Osteoblast (primary cell): ENCODE measurements around the gene PHETA1. TPM values are rescaled to one million over a fixed set of nuclear protein-coding genes. Genes with fewer than 3 reads are reported as not detected.

Experiments
- DNase-seq: peaks from one replicate; pipeline ENCODE4 v3.0.0; 2011; ENCODE audit warnings: low spot score, mixed read lengths; ENCODE audit not compliant: insufficient read length; ENCODE audit errors: missing footprints
- H2AFZ ChIP-seq: 2 replicates; pipeline ENCODE4 v1.6.0; 2011; ENCODE audit warnings: mild to moderate bottlenecking, low read length
- H3K27ac ChIP-seq: 2 replicates; pipeline ENCODE4 v1.5.1; 2011; ENCODE audit warnings: mild to moderate bottlenecking, low read depth, low read length, moderate library complexity
- H3K27me3 ChIP-seq: 2 replicates; pipeline ENCODE4 v1.6.0; 2012; ENCODE audit warnings: mild to moderate bottlenecking, control low read depth, inconsistent platforms, low read length, moderate library complexity; ENCODE audit not compliant: insufficient read depth
- H3K36me3 ChIP-seq: 2 replicates; pipeline ENCODE4 v1.5.1; 2011; ENCODE audit warnings: mild to moderate bottlenecking, low read length, control low read depth, moderate library complexity; ENCODE audit not compliant: insufficient read depth
- H3K4me1 ChIP-seq: 2 replicates; pipeline ENCODE4 v1.5.1; 2011; ENCODE audit warnings: mild to moderate bottlenecking, low read length, control low read depth, moderate library complexity; ENCODE audit not compliant: insufficient read depth
- H3K4me2 ChIP-seq: 2 replicates; pipeline ENCODE4 v1.6.0; 2011; ENCODE audit warnings: mild to moderate bottlenecking, low read length; ENCODE audit not compliant: insufficient read depth
- H3K4me3 ChIP-seq: fragments of 200-600 bp; sonication (generic); 3 replicates; pipeline ENCODE4 v1.5.1; 2012; ENCODE audit warnings: mild to moderate bottlenecking, low read length, inconsistent platforms; ENCODE audit not compliant: insufficient read depth
- H3K79me2 ChIP-seq: 2 replicates; pipeline ENCODE4 v1.6.0; 2012; ENCODE audit warnings: mild to moderate bottlenecking, low read length, control low read depth, inconsistent platforms; ENCODE audit not compliant: insufficient read depth
- H3K9me3 ChIP-seq: 2 replicates; pipeline ENCODE4 v1.5.1; 2011; ENCODE audit warnings: low read depth, low read length, control low read depth
- H4K20me1 ChIP-seq: 2 replicates; pipeline ENCODE4 v1.6.0; 2012; ENCODE audit warnings: mild to moderate bottlenecking, low read length, control low read depth; ENCODE audit not compliant: insufficient read depth
- total RNA-seq: library from RNA; depleted of rRNA; stranded (reverse); fragments of >200 nt; gene quantifications from 2 replicates; pipeline ENCODE4 v1.2.3, GENCODE V29; 2012
- TF ChIP-seq, protein P1 (sequence below): IDR thresholded peaks from 2 replicates; pipeline ENCODE4 v1.5.1; 2011; ENCODE audit warnings: mild to moderate bottlenecking, low read depth, low read length, moderate library complexity; ENCODE audit errors: extremely low read depth

The PHETA1 gene
- total RNA-seq, 1 donor, result 8.3 TPM

- DNase-seq, result peak; percentile 73
- Histone ChIP-seq H3K4me3 (no peak overlapping the region), H2AFZ (no peak overlapping the region), H3K4me2 (no peak overlapping the region), H3K79me2 (no peaks in the 10 kb centered on the region), H3K4me1 (no peaks in the 10 kb centered on the region), H4K20me1 (no peaks in the 10 kb centered on the region), H3K27ac (no peak overlapping the region), H3K27me3 (no peaks in the 10 kb centered on the region), H3K36me3 (no peaks in the 10 kb centered on the region), H3K9me3 (no peaks in the 10 kb centered on the region)
- TF ChIP-seq, protein P1, sequence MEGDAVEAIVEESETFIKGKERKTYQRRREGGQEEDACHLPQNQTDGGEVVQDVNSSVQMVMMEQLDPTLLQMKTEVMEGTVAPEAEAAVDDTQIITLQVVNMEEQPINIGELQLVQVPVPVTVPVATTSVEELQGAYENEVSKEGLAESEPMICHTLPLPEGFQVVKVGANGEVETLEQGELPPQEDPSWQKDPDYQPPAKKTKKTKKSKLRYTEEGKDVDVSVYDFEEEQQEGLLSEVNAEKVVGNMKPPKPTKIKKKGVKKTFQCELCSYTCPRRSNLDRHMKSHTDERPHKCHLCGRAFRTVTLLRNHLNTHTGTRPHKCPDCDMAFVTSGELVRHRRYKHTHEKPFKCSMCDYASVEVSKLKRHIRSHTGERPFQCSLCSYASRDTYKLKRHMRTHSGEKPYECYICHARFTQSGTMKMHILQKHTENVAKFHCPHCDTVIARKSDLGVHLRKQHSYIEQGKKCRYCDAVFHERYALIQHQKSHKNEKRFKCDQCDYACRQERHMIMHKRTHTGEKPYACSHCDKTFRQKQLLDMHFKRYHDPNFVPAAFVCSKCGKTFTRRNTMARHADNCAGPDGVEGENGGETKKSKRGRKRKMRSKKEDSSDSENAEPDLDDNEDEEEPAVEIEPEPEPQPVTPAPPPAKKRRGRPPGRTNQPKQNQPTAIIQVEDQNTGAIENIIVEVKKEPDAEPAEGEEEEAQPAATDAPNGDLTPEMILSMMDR, result no peak
Measured at GRCh38 chr12:111354511-111354910, 14.4 kb downstream of the PHETA1 start.

DNA sequence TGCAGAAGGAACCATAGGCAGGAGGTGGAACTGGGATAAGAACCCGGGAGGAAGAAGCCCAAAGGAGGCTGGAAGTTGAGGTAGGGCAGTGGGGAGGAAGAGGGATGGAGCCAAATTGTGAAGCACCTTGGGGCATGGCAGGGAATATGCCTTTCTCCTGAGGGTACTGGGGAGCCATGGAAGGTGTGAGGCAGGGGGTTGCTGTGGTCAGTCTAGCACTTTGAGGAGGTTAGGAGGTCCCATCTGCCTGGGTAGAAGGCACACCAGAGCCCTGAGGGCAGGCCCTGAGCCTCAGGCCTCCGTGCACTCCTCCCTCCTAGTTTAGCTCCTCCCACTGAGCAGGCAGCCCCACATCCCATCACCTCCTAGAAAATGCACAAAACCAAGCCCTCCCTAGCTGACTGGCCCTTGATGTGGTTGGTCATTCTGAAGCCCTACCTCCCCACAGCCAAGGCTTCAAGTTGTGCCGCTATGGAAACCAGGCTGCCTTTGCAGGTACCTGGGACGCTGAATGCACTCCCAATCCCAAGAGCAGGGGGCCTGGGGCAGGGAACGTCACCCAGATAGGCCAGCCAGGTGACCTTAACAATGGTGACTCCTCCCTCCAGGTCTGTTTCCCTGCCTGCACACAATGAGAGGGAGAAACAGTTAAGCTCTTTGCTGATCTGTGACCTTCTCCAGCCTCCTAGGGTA, 15.1 kb downstream of the PHETA1 start:
- Histone ChIP-seq H3K27ac (no peak overlapping the region), H2AFZ (no peak overlapping the region), H3K9me3 (no peaks in the 10 kb centered on the region), H3K79me2 (no peaks in the 10 kb centered on the region), H3K4me2 (no peak overlapping the region), H3K27me3 (no peaks in the 10 kb centered on the region), H3K4me1 (no peaks in the 10 kb centered on the region), H3K36me3 (no peaks in the 10 kb centered on the region), H3K4me3 (no peak overlapping the region), H4K20me1 (no peaks in the 10 kb centered on the region)
- TF ChIP-seq, protein P1, result no peak
- no peak for DNase-seq

GRCh38 chr12:111353026-111353425, 15.9 kb downstream of the PHETA1 start:
- no peak overlapping the region for H3K27ac ChIP-seq
- H3K9me3 ChIP-seq, result peaks cover 3% of the 10 kb centered on the region
- H3K36me3 ChIP-seq, result no peaks in the 10 kb centered on the region
- TF ChIP-seq, protein P1, result no peak
- H3K27me3 ChIP-seq, result no peaks in the 10 kb centered on the region
- no peak overlapping the region for H3K4me3 ChIP-seq
- H3K79me2 ChIP-seq, result no peaks in the 10 kb centered on the region
- H2AFZ ChIP-seq, result no peak overlapping the region
- H3K4me1 ChIP-seq, result no peaks in the 10 kb centered on the region
- H3K4me2 ChIP-seq, result no peak overlapping the region
- no peak for DNase-seq
- H4K20me1 ChIP-seq, result no peaks in the 10 kb centered on the region

DNA sequence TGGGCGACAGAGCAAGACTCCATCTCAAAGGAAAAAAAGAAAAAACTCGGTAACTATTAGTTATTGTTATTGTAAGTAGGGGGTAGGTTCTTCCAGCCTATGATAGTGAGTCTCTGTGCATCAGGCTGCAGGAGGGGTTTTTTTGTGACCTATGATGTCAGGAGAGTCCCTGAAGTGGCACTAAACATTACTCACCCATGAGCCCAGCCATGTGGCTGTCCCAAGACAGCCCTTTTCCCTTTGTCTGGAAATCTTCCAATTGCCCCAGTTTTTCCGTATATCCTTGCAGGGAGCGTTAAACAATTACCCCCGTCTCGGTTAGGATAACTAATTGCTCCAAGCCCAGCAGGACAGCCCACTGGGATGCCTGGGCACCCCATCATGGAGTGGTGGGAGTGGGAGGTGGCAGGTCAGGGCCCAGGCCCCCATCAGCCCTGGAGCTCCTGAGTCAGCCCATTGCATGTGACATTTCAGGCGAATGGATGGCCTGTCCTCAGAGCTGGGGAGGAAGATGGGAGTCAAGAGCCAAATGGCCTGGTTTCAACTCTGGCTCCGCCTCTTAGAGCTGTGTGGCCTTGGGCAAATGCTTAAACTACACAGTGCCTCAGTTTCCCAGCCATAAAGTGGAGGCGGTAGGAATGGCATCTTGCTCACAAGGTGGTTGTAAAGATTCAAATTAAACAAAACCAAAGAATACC, 16.4 kb downstream of the PHETA1 start:
- no peak overlapping the region for H3K4me2 ChIP-seq
- TF ChIP-seq, protein P1, result no peak
- H2AFZ ChIP-seq, result no peak overlapping the region
- H3K79me2 ChIP-seq, result no peaks in the 10 kb centered on the region
- no peak for DNase-seq
- H4K20me1 ChIP-seq, result no peaks in the 10 kb centered on the region
- H3K4me1 ChIP-seq, result no peaks in the 10 kb centered on the region
- H3K36me3 ChIP-seq, result no peaks in the 10 kb centered on the region
- no peaks in the 10 kb centered on the region for H3K27me3 ChIP-seq
- H3K4me3 ChIP-seq, result no peak overlapping the region
- H3K27ac ChIP-seq, result no peak overlapping the region
- peaks cover 6% of the 10 kb centered on the region for H3K9me3 ChIP-seq
